HEK293T (cell line): ENCODE data around the gene NHERF1.

Experiments used
- CTCF ChIA-PET: fragments of 350-600 bp; formaldehyde crosslinking; extraction: SDS; loops from one replicate; lab custom pipeline; 2021; ENCODE audit warnings: antibody characterized with exemption, inconsistent platforms; lab: Yijun Ruan, JAX
- POLR2A ChIA-PET: fragments of 350-600 bp; formaldehyde crosslinking; extraction: SDS; loops from one replicate; lab custom pipeline; 2020; ENCODE audit warnings: antibody characterized with exemption, inconsistent platforms; lab: Yijun Ruan, JAX
- DNase-seq: peaks from one replicate; pipeline ENCODE4 v3.0.0; 2012; ENCODE audit warnings: mixed read lengths; ENCODE audit errors: extremely low spot score
- ARNT ChIP-seq: fragments of 450-650 bp; IDR thresholded peaks from 2 replicates; pipeline ENCODE4 v1.6.1; 2017; ENCODE audit warnings: mild to moderate bottlenecking
- BHLHE40 ChIP-seq: fragments of 450-650 bp; IDR thresholded peaks from 2 replicates; pipeline ENCODE4 v1.6.1; 2016; ENCODE audit warnings: mild to moderate bottlenecking, moderate library complexity, borderline replicate concordance
- CTBP1 ChIP-seq: fragments of 450-650 bp; IDR thresholded peaks from 2 replicates; pipeline ENCODE4 v1.6.1; 2016; ENCODE audit warnings: borderline replicate concordance
- ELF4 ChIP-seq: fragments of 450-650 bp; IDR thresholded peaks from 2 replicates; pipeline ENCODE4 v1.6.1; 2017; ENCODE audit warnings: antibody characterized with exemption
- FOXA1 ChIP-seq: fragments of 450-650 bp; IDR thresholded peaks from 2 replicates; pipeline ENCODE4 v1.6.1; 2016; ENCODE audit warnings: mild to moderate bottlenecking
- FOXK2 ChIP-seq: fragments of 450-650 bp; IDR thresholded peaks from 2 replicates; pipeline ENCODE4 v1.6.1; 2016; ENCODE audit warnings: mild to moderate bottlenecking
- FOXM1 ChIP-seq: fragments of 450-650 bp; IDR thresholded peaks from 2 replicates; pipeline ENCODE4 v1.6.1; 2017; ENCODE audit warnings: mild to moderate bottlenecking, borderline replicate concordance
- HDGF ChIP-seq: fragments of 450-650 bp; IDR thresholded peaks from 2 replicates; pipeline ENCODE4 v1.6.1; 2017; ENCODE audit warnings: antibody characterized with exemption, borderline replicate concordance
- L3MBTL2 ChIP-seq: fragments of 450-650 bp; conservative IDR thresholded peaks from 2 replicates; pipeline ENCODE4 v1.6.1; 2016; ENCODE audit warnings: mild to moderate bottlenecking
- LEF1 ChIP-seq: fragments of 450-650 bp; IDR thresholded peaks from 2 replicates; pipeline ENCODE4 v1.6.1; 2017; ENCODE audit warnings: mild to moderate bottlenecking, borderline replicate concordance
- NFRKB ChIP-seq: fragments of 450-650 bp; IDR thresholded peaks from 2 replicates; pipeline ENCODE4 v1.6.1; 2016; ENCODE audit warnings: mild to moderate bottlenecking, moderate library complexity
- PKNOX1 ChIP-seq: fragments of 450-650 bp; IDR thresholded peaks from 2 replicates; pipeline ENCODE4 v1.6.1; 2016
- SP1 ChIP-seq: fragments of 450-650 bp; IDR thresholded peaks from 2 replicates; pipeline ENCODE4 v1.6.1; 2017
- SUZ12 ChIP-seq: fragments of 450-650 bp; IDR thresholded peaks from 2 replicates; pipeline ENCODE4 v1.6.1; 2016; ENCODE audit warnings: mild to moderate bottlenecking
- TARDBP ChIP-seq: fragments of 450-650 bp; IDR thresholded peaks from 2 replicates; pipeline ENCODE4 v1.6.1; 2016
- ZNF384 ChIP-seq: fragments of 450-650 bp; IDR thresholded peaks from 2 replicates; pipeline ENCODE4 v1.6.1; 2016

NHERF1 gene

GRCh38 chr17:74775409-74776043 is 27.1 kb downstream of the NHERF1 start:
- TF ChIP-seq L3MBTL2, result no peak
- no peak for TF ChIP-seq FOXM1
- TF ChIP-seq TARDBP, result no peak
- no peak for TF ChIP-seq CTBP1
- TF ChIP-seq FOXA1, result no peak
- TF ChIP-seq PKNOX1, result no peak
- TF ChIP-seq SUZ12, result no peak
- no peak for TF ChIP-seq FOXK2
- TF ChIP-seq ZNF384, result no peak
- no peak for TF ChIP-seq SP1
- no peak for TF ChIP-seq ARNT
- TF ChIP-seq HDGF, result no peak
- TF ChIP-seq ELF4, result no peak
- TF ChIP-seq BHLHE40, result no peak
- TF ChIP-seq NFRKB, result no peak
- TF ChIP-seq LEF1, result no peak
- peak; percentile 30 for DNase-seq
- ChIA-PET CTCF (interaction anchor here (0.6 to 1.5 kb wide), 5 partner anchors 10 to 90 kb away, joined by 3 to 6 read pairs (median 3); no protein-coding TSS in a partner anchor), POLR2A (interaction anchor here (1.3 to 2.6 kb wide), 10 partner anchors 11 to 98 kb away, joined by 5 to 22 read pairs (median 8); partner anchors contain the start of genes FDXR and RAB37)

GRCh38 chr17:74776044-74776962 is 27.9 kb downstream of the NHERF1 start, which contains the start of gene NAT9:
Gene NAT9, minus strand, starts transcription at chr17:74776345. Its CDS starts 647 bp downstream, at chr17:74775698.
- TF ChIP-seq L3MBTL2, result peak; percentile 86
- peak; percentile 58 for TF ChIP-seq PKNOX1
- TF ChIP-seq ELF4, result peak; percentile 79
- no peak for TF ChIP-seq SUZ12
- TF ChIP-seq TARDBP, result no peak
- TF ChIP-seq LEF1, result no peak
- no peak for TF ChIP-seq CTBP1
- no peak for TF ChIP-seq FOXA1
- peak; percentile 41; the same call in 1 of the 2 replicates for TF ChIP-seq SP1
- no peak for TF ChIP-seq ARNT
- no peak for TF ChIP-seq FOXK2
- no peak for TF ChIP-seq NFRKB
- no peak for TF ChIP-seq HDGF
- no peak for TF ChIP-seq ZNF384
- no peak for TF ChIP-seq BHLHE40
- ChIA-PET POLR2A (interaction anchor here (0.6 to 2.6 kb wide), 18 partner anchors 8 to 210 kb away, joined by 3 to 22 read pairs (median 7); partner anchors contain the start of genes FDXR and RAB37), CTCF (interaction anchor here (0.6 to 1.5 kb wide), 10 partner anchors 15 to 119 kb away, joined by 3 to 6 read pairs (median 4); partner anchors contain the start of gene RAB37)
- DNase-seq, result peak; percentile 100

- ChIA-PET CTCF (interaction anchor here (0.9 to 1.5 kb wide), 8 partner anchors 14 to 120 kb away, joined by 3 to 6 read pairs (median 4); partner anchors contain the start of gene RAB37), POLR2A (interaction anchor here (0.8 to 2.6 kb wide), 17 partner anchors 8 to 96 kb away, joined by 3 to 22 read pairs (median 8); partner anchors contain the start of genes FDXR and RAB37)
- DNase-seq, result no peak
- TF ChIP-seq CTBP1 (no peak), TARDBP (no peak), LEF1 (no peak), ELF4 (no peak), FOXM1 (no peak), FOXA1 (no peak), L3MBTL2 (no peak), BHLHE40 (no peak), ZNF384 (no peak), ARNT (no peak), PKNOX1 (no peak), HDGF (no peak), SP1 (no peak), FOXK2 (no peak), NFRKB (no peak), SUZ12 (no peak)
Measured at GRCh38 chr17:74776990-74777389, 28.6 kb downstream of the NHERF1 start.

- no peak for DNase-seq
- ChIA-PET POLR2A (interaction anchor here (2.1 to 2.6 kb wide), 3 partner anchors 18 to 28 kb away, joined by 10 to 11 read pairs (median 10); no protein-coding TSS in a partner anchor), CTCF (no interaction called here)
- no peak for TF ChIP-seq HDGF
- TF ChIP-seq SUZ12, result no peak
- no peak for TF ChIP-seq NFRKB
- no peak for TF ChIP-seq SP1
- no peak for TF ChIP-seq BHLHE40
- no peak for TF ChIP-seq ARNT
- TF ChIP-seq FOXM1, result no peak
- TF ChIP-seq TARDBP, result no peak
- TF ChIP-seq FOXA1, result no peak
Measured at GRCh38 chr17:74777901-74778515, 29.6 kb downstream of the NHERF1 start.

- ChIA-PET POLR2A (interaction anchor here (0.9 to 1.5 kb wide), 2 partner anchors 29 to 94 kb away, joined by 5 to 6 read pairs; partner anchors contain the start of gene FDXR), CTCF (interaction anchor here (1.1 kb wide), 1 partner anchor 8 kb away, joined by 3 read pairs; no protein-coding TSS in a partner anchor)
- no peak for TF ChIP-seq FOXM1
- TF ChIP-seq SUZ12, result no peak
- TF ChIP-seq CTBP1, result no peak
- TF ChIP-seq PKNOX1, result no peak
- TF ChIP-seq BHLHE40, result no peak
- TF ChIP-seq ZNF384, result no peak
- TF ChIP-seq FOXA1, result no peak
- no peak for TF ChIP-seq LEF1
- no peak for TF ChIP-seq SP1
- TF ChIP-seq FOXK2, result no peak
- no peak for TF ChIP-seq HDGF
- TF ChIP-seq NFRKB, result no peak
- TF ChIP-seq ELF4, result no peak
- no peak for TF ChIP-seq L3MBTL2
- TF ChIP-seq ARNT, result no peak
- no peak for TF ChIP-seq TARDBP
- DNase-seq, result no peak
Measured at GRCh38 chr17:74778960-74779359, 30.5 kb downstream of the NHERF1 start.
